Endodermal cell (in vitro differentiated cells): Measurements from ENCODE around the gene GAB2. TPM values are rescaled to one million over a fixed set of nuclear protein-coding genes. Genes with fewer than 3 reads are reported as not detected.

Source experiments
- DNase-seq: peaks from one replicate; pipeline ENCODE4 v3.0.0-alpha.2; 2017
- H3K27ac ChIP-seq: 2 replicates; pipeline ENCODE4 v1.5.1; 2013; ENCODE audit warnings: mild to moderate bottlenecking, low read depth, low read length, moderate library complexity
- H3K27me3 ChIP-seq: 2 replicates; pipeline ENCODE4 v1.6.1; 2013; ENCODE audit warnings: mild to moderate bottlenecking, low read length, moderate library complexity; ENCODE audit not compliant: insufficient read depth, control insufficient read depth, poor library complexity, severe bottlenecking
- H3K36me3 ChIP-seq: 2 replicates; pipeline ENCODE4 v1.7.0; 2013; ENCODE audit warnings: mild to moderate bottlenecking, low read length, moderate library complexity; ENCODE audit not compliant: control insufficient read depth, insufficient read depth
- H3K4me1 ChIP-seq: one replicate; pipeline ENCODE4 v1.7.0; 2013; ENCODE audit warnings: low read length; ENCODE audit not compliant: control insufficient read depth, insufficient read depth
- H3K4me3 ChIP-seq: 2 replicates; pipeline ENCODE4 v1.5.1; 2013; ENCODE audit warnings: mild to moderate bottlenecking, low read length, moderate library complexity
- H3K9ac ChIP-seq: 2 replicates; pipeline ENCODE4 v1.6.1; 2013; ENCODE audit warnings: mild to moderate bottlenecking, low read length, moderate library complexity; ENCODE audit not compliant: poor library complexity, severe bottlenecking; ENCODE audit errors: extremely low read depth
- H3K9me3 ChIP-seq: 2 replicates; pipeline ENCODE4 v1.6.1; 2013; ENCODE audit warnings: mild to moderate bottlenecking, low read length, moderate library complexity; ENCODE audit not compliant: control insufficient read depth
- H3K27ac Mint-ChIP-seq: 2 replicates; pipeline ENCODE4 v1.8.0; 2020; ENCODE audit warnings: mixed read lengths
- H3K27me3 Mint-ChIP-seq: 2 replicates; pipeline ENCODE4 v1.8.0; 2021; ENCODE audit warnings: mild to moderate bottlenecking, mixed read lengths; ENCODE audit not compliant: insufficient read depth
- H3K36me3 Mint-ChIP-seq: 2 replicates; pipeline ENCODE4 v1.8.0; 2020; ENCODE audit warnings: low read depth, mixed read lengths
- H3K4me1 Mint-ChIP-seq: 2 replicates; pipeline ENCODE4 v1.8.0; 2020; ENCODE audit warnings: mixed read lengths
- H3K4me3 Mint-ChIP-seq: 2 replicates; pipeline ENCODE4 v1.8.0; 2020; ENCODE audit warnings: mild to moderate bottlenecking, moderate library complexity, mixed read lengths
- H3K9me3 Mint-ChIP-seq: 2 replicates; pipeline ENCODE4 v1.8.0; 2020; ENCODE audit warnings: mild to moderate bottlenecking, mixed read lengths
- WGBS, 2 experiments: methylation state at CpG; one replicate each; pipeline versions ENCODE4 v1.1.5 to v1.1.7; 2013; ENCODE audit warnings: missing lambda C conversion rate in 2 of 2, mixed read lengths in 1 of 2; ENCODE audit not compliant: insufficient coverage in 1 of 2, insufficient read length in 1 of 2; 5-methylcytosine and 5-hydroxymethylcytosine counted together
- total RNA-seq, 2 donors: library from RNA; stranded (reverse); fragmentation: NEBNext Ultra II Directional in 1 of 2; extraction: Animal tissue kit (Norgen Biotek cat#: 25700) in 1 of 2; gene quantifications; 2 replicates in 1 of 2; 3 replicates in 1 of 2; pipeline ENCODE4 v1.2.1, GENCODE V29; 2021
- TF ChIP-seq, protein P1 (sequence below): fragments of 200-600 bp; sonication (generic); conservative IDR thresholded peaks from 2 replicates; pipeline ENCODE4 v1.5.0; 2021; ENCODE audit warnings: antibody characterized with exemption, mild to moderate bottlenecking

The GAB2 gene
- total RNA-seq, 2 donors from 2014 or later = 26.9 to 62.8 TPM

DNA sequence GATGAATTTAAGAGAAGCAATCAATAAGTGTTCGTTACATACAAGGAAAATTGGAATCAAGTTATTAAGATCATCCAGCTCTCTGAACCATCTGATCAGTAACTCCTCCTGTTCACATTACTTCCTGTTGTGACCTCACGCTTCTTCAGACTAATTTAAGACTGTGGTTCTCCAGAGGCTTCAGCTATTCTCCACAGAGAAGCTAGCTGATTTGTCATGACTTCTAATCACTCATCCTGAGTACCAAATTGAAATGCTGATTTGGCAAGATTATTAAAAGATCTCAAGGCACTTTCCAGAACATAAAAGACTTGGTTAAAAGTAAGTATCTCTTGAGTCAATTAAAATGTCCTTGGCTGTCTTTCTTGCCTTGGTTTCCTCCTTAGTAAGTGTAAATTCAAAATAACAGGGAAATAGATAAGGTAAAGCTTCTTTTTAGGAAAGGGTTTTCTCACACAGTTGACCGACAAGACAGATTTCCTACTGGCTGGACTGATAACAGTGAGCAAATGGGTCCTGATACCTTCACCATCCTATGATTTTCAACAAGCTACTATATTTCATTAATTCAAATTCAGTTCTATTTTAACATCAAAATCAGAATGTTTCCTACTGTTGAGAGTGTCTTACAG lies 38.5 kb downstream of the GAB2 start:
- H3K4me1 ChIP-seq = peaks cover 29% of the 10 kb centered on the region
- Mint-ChIP-seq H3K9me3 (peaks cover 26% of the 10 kb centered on the region), H3K27ac (no peak overlapping the region), H3K36me3 (peaks cover 23% of the 10 kb centered on the region), H3K4me3 (no peak overlapping the region), H3K27me3 (no peaks in the 10 kb centered on the region), H3K4me1 (peaks cover 38% of the 10 kb centered on the region)
- H3K4me3 ChIP-seq = peak overlapping the region; percentile 21
- no peak overlapping the region for H3K27ac ChIP-seq
- no peak overlapping the region for H3K9ac ChIP-seq
- WGBS, 2 experiments = 86 to 94% methylated on average over 3 of the region's 3 CpGs
- peaks cover 25% of the 10 kb centered on the region for H3K9me3 ChIP-seq
- H3K27me3 ChIP-seq = no peaks in the 10 kb centered on the region
- H3K36me3 ChIP-seq = peaks cover 26% of the 10 kb centered on the region
- TF ChIP-seq, protein P1, sequence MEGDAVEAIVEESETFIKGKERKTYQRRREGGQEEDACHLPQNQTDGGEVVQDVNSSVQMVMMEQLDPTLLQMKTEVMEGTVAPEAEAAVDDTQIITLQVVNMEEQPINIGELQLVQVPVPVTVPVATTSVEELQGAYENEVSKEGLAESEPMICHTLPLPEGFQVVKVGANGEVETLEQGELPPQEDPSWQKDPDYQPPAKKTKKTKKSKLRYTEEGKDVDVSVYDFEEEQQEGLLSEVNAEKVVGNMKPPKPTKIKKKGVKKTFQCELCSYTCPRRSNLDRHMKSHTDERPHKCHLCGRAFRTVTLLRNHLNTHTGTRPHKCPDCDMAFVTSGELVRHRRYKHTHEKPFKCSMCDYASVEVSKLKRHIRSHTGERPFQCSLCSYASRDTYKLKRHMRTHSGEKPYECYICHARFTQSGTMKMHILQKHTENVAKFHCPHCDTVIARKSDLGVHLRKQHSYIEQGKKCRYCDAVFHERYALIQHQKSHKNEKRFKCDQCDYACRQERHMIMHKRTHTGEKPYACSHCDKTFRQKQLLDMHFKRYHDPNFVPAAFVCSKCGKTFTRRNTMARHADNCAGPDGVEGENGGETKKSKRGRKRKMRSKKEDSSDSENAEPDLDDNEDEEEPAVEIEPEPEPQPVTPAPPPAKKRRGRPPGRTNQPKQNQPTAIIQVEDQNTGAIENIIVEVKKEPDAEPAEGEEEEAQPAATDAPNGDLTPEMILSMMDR = no peak
- DNase-seq = no peak

DNA sequence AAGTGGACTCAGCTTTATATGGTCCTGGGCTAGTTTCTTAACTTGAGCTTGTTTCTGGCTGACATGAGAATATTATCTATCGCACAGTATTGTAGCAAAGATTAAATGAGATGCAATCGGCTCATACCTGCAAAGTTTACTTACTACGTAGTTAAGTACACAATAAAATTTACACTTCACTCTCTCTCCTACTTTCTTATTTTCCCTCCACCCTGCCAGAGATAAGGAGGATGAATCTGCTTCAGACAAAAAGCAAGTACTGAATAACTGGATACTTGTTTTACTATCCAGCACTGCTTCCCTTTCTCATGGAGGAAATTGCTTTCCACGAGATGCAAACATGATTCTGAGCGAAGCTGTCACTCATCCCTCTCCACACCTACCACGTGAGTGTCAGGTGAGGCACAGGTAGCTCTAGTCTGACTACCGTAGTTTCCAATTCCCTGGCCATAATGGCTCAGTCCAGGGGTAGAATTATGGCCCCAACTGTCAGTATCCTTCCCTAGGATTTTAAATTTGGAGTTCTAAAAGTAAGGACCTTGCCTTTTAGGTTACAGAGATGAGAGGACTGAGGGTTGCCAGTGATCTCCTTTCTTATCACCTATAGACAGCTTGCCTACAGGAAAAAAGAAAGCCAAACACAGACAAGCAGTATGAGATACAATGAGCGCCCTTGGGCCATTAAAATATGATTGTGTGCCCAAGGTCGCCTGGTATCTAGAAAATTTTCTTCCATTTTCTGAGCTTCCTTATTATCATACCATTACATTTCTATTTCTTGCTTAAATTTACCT lies 39.8 kb downstream of the GAB2 start:
- peaks cover 15% of the 10 kb centered on the region for H3K9me3 ChIP-seq
- H3K27ac ChIP-seq = no peak overlapping the region
- H3K4me3 ChIP-seq = peak overlapping the region; percentile 46
- H3K4me3 Mint-ChIP-seq = no peak overlapping the region
- TF ChIP-seq, protein P1 = no peak
- H3K4me1 ChIP-seq = peaks cover 30% of the 10 kb centered on the region
- H3K4me1 Mint-ChIP-seq = peaks cover 48% of the 10 kb centered on the region
- 88% methylated on average over 7 to 9 of the region's 9 CpGs for WGBS, 2 experiments
- peaks cover 14% of the 10 kb centered on the region for H3K36me3 Mint-ChIP-seq
- H3K9me3 Mint-ChIP-seq = peaks cover 13% of the 10 kb centered on the region
- H3K27me3 ChIP-seq = no peaks in the 10 kb centered on the region
- no peak for DNase-seq
- no peaks in the 10 kb centered on the region for H3K27me3 Mint-ChIP-seq
- peak overlapping the region; percentile 4 for H3K27ac Mint-ChIP-seq
- no peak overlapping the region for H3K9ac ChIP-seq
- peaks cover 19% of the 10 kb centered on the region for H3K36me3 ChIP-seq

DNA sequence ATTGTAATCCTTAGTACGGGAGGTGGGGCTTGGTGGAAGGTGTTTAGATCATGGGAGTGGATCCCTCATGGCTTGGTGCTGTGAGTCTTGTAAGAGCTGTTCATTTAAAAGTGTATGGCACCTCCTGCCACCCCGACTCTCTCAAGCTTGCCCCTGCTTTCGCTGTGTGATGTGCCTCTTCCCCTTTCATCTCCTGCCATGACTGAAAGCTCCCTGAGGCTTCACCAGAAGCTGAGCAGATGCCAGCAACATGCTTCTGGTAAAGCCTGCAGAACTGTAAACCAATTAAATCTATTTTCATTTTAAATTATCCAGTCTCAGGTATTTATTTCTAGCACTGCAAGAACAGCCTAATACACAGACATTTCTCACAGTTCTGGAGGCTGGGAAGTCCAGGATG lies 40.8 kb downstream of the GAB2 start:
- H3K4me3 Mint-ChIP-seq = no peak overlapping the region
- peaks cover 14% of the 10 kb centered on the region for H3K36me3 Mint-ChIP-seq
- H3K27ac ChIP-seq = no peak overlapping the region
- peaks cover 11% of the 10 kb centered on the region for H3K9me3 Mint-ChIP-seq
- peaks cover 19% of the 10 kb centered on the region for H3K36me3 ChIP-seq
- no peaks in the 10 kb centered on the region for H3K27me3 Mint-ChIP-seq
- TF ChIP-seq, protein P1 = no peak
- H3K4me3 ChIP-seq = peak overlapping the region; percentile 46
- 92 to 95% methylated on average over 2 to 3 of the region's 3 CpGs for whole genome bisulfite sequencing, 2 experiments
- DNase-seq = no peak
- H3K9me3 ChIP-seq = peaks cover 15% of the 10 kb centered on the region
- peaks cover 52% of the 10 kb centered on the region for H3K4me1 Mint-ChIP-seq
- H3K9ac ChIP-seq = no peak overlapping the region
- H3K27me3 ChIP-seq = no peaks in the 10 kb centered on the region
- peaks cover 30% of the 10 kb centered on the region for H3K4me1 ChIP-seq
- no peak overlapping the region for H3K27ac Mint-ChIP-seq
